K562 (cell line): Measurements from ENCODE around the gene PGLYRP1. TPM values are rescaled to one million over a fixed set of nuclear protein-coding genes. Genes with fewer than 3 reads are reported as not detected.
A peak's percentile ranks its signal among the peaks of the same experiment; 100 is the strongest.

ENCODE experiments used
- ATF4 ChIP-seq: fragments of 450-650 bp; formaldehyde crosslinking; IDR thresholded peaks from 2 replicates; pipeline ENCODE4 v1.4.0; 2022; ENCODE audit warnings: mild to moderate bottlenecking, moderate library complexity
- CBFA2T2 ChIP-seq: fragments of 450-650 bp; conservative IDR thresholded peaks from 2 replicates; pipeline ENCODE4 v1.6.1; 2017; ENCODE audit warnings: mild to moderate bottlenecking
- CCAR2 ChIP-seq: fragments of 200-400 bp; formaldehyde crosslinking; IDR thresholded peaks from 2 replicates; pipeline ENCODE4 v1.6.1; 2017; ENCODE audit warnings: mild to moderate bottlenecking, low read depth, low read length
- HDAC8 ChIP-seq: fragments of 450-650 bp; IDR thresholded peaks from 2 replicates; pipeline ENCODE4 v1.6.1; 2016; ENCODE audit warnings: mild to moderate bottlenecking, missing genetic modification characterization, moderate library complexity, missing compliant biosample characterization
- IRF2 ChIP-seq: sonication (generic); formaldehyde crosslinking; IDR thresholded peaks from 2 replicates; pipeline ENCODE4 v1.8.1; 2022; ENCODE audit warnings: mild to moderate bottlenecking, missing genetic modification reagents
- NCOA1 ChIP-seq: fragments of 450-650 bp; IDR thresholded peaks from 2 replicates; pipeline ENCODE4 v1.6.1; 2016; ENCODE audit warnings: low read depth
- RBM39 ChIP-seq: fragments of 200-400 bp; formaldehyde crosslinking; optimal IDR thresholded peaks from 2 replicates; pipeline ENCODE3; 2018; ENCODE audit warnings: low read depth, low read length
- SMARCA5 ChIP-seq: fragments of 450-650 bp; IDR thresholded peaks from 2 replicates; pipeline ENCODE4 v1.6.1; 2016
- TCF7L2 ChIP-seq: fragments of 150-350 bp; IDR thresholded peaks from 2 replicates; pipeline ENCODE4 v1.6.1; 2016; ENCODE audit warnings: low read depth, mild to moderate bottlenecking, low read length, moderate library complexity
- TFAM ChIP-seq: fragments of 250-450 bp; sonication (Bioruptor Pico); conservative IDR thresholded peaks from 2 replicates; pipeline ENCODE4 v1.5.0; 2021; ENCODE audit warnings: mild to moderate bottlenecking, moderate library complexity
- ZNF121 ChIP-seq: sonication (generic); formaldehyde crosslinking; conservative IDR thresholded peaks from 2 replicates; pipeline ENCODE4 v1.8.0; 2022; ENCODE audit warnings: missing genetic modification reagents
- ZNF384 ChIP-seq: IDR thresholded peaks from 2 replicates; pipeline ENCODE4 v1.6.1; 2012; ENCODE audit warnings: low read depth, low read length, improper control_type of control experiment
- ZNF644 ChIP-seq: fragments of 200-800 bp; sonication (Bioruptor generic); IDR thresholded peaks from 2 replicates; pipeline ENCODE4 v1.6.1; 2016; ENCODE audit warnings: low read depth, missing genetic modification characterization, missing compliant biosample characterization
- polyA plus RNA-seq, 8 experiments: library from polyadenylated mRNA; depleted of rRNA in 4 of 8; stranded (reverse) in 5 of 8; unstranded in 3 of 8; fragments of >200 nt; fragmentation: Nextera tagmentation in 2 of 8; fragmentation: Illumina TruSeq in 1 of 8; extraction: Ambion mirVana in 2 of 8; extraction: Trizol in 1 of 8; gene quantifications; 2 replicates each; pipeline versions ENCODE4 v1.2.1 to v1.2.3, GENCODE V29; 2011 to 2014; ENCODE audit warnings: inconsistent platforms in 1 of 8, missing spikeins in 1 of 8
- total RNA-seq, 7 experiments: library from RNA; depleted of rRNA in 6 of 7; stranded (reverse); fragments of >200 nt in 6 of 7; fragmentation: Illumina TruSeq in 2 of 7; extraction: Trizol in 2 of 7; gene quantifications; 2 replicates each; pipeline versions ENCODE4 v1.2.1 to v1.2.3, GENCODE V29; 2011 to 2021; ENCODE audit warnings: low replicate concordance in 1 of 7
- TF ChIP-seq, protein P1 (sequence below): fragments of 250-450 bp; sonication (Bioruptor Pico); IDR thresholded peaks from 2 replicates; pipeline ENCODE4 v1.4.0; 2020; ENCODE audit warnings: mild to moderate bottlenecking, moderate library complexity, borderline replicate concordance
- TF ChIP-seq, protein P2 (sequence below): fragments of 450-650 bp; IDR thresholded peaks from 2 replicates; pipeline ENCODE4 v1.6.1; 2016; ENCODE audit warnings: low read depth
- TF ChIP-seq, protein P3 (sequence below): sonication (generic); formaldehyde crosslinking; IDR thresholded peaks from 2 replicates; pipeline ENCODE4 v1.8.0; 2022; ENCODE audit warnings: mild to moderate bottlenecking, low read depth, missing genetic modification reagents

Gene PGLYRP1
- total and polyA plus RNA-seq, 9 of the 15 experiments (the other 6 are each of a cell fraction or from before 2014, with no cell fraction given), result not detected

DNA sequence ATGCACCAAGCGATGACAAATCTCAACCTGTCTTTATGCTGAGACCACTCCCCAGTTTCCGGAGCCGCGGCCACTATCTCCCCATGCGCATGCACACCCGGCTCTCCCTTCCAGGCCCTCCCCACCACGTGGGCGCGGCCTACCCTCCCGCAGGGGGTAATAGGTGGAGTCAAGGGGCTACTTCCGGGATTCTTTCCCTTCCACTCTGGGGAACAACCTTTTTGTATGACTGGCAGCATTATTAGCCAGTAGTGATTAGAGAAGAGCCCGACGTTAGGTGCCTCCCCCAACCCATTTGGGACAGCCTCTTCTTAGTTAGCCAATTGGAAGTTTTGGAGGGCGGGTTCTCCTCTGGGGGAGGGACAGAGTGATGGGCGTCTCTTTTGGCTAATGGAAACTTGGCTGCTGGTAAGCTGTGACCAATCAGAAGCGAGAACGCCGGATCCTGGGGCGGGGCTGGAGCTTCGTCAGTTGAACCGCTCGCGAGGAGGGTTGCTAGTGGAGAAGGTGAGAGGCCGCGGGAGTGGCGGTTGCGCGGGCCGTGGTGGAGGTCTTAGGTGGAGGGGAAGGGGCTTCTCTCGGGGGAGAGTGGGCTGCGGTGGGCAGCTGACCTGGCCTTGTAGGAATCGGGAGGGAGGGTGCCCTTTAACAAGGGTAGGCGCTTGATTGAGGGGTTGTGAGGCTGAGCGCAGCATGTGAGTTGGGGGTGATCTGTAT, 27.7 kb downstream of the PGLYRP1 start, which contains the start of gene CCDC61 (continued):
- TF ChIP-seq, protein P1, sequence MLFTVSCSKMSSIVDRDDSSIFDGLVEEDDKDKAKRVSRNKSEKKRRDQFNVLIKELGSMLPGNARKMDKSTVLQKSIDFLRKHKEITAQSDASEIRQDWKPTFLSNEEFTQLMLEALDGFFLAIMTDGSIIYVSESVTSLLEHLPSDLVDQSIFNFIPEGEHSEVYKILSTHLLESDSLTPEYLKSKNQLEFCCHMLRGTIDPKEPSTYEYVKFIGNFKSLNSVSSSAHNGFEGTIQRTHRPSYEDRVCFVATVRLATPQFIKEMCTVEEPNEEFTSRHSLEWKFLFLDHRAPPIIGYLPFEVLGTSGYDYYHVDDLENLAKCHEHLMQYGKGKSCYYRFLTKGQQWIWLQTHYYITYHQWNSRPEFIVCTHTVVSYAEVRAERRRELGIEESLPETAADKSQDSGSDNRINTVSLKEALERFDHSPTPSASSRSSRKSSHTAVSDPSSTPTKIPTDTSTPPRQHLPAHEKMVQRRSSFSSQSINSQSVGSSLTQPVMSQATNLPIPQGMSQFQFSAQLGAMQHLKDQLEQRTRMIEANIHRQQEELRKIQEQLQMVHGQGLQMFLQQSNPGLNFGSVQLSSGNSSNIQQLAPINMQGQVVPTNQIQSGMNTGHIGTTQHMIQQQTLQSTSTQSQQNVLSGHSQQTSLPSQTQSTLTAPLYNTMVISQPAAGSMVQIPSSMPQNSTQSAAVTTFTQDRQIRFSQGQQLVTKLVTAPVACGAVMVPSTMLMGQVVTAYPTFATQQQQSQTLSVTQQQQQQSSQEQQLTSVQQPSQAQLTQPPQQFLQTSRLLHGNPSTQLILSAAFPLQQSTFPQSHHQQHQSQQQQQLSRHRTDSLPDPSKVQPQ, result no peak
- TF ChIP-seq TCF7L2 (no peak), ZNF644 (tag) (no peak), ZNF384 (no peak), CBFA2T2 (no peak), CCAR2 (no peak), ATF4 (CRISPR knock-in tag) (0 out of 2 replicates have a peak, but pooled peaks have one; percentile 34), NCOA1 (no peak), RBM39 (no peak), HDAC8 (tag) (no peak), IRF2 (no peak), TFAM (CRISPR knock-in tag) (no peak), SMARCA5 (no peak), ZNF121 (no peak)
- TF ChIP-seq, protein P2, sequence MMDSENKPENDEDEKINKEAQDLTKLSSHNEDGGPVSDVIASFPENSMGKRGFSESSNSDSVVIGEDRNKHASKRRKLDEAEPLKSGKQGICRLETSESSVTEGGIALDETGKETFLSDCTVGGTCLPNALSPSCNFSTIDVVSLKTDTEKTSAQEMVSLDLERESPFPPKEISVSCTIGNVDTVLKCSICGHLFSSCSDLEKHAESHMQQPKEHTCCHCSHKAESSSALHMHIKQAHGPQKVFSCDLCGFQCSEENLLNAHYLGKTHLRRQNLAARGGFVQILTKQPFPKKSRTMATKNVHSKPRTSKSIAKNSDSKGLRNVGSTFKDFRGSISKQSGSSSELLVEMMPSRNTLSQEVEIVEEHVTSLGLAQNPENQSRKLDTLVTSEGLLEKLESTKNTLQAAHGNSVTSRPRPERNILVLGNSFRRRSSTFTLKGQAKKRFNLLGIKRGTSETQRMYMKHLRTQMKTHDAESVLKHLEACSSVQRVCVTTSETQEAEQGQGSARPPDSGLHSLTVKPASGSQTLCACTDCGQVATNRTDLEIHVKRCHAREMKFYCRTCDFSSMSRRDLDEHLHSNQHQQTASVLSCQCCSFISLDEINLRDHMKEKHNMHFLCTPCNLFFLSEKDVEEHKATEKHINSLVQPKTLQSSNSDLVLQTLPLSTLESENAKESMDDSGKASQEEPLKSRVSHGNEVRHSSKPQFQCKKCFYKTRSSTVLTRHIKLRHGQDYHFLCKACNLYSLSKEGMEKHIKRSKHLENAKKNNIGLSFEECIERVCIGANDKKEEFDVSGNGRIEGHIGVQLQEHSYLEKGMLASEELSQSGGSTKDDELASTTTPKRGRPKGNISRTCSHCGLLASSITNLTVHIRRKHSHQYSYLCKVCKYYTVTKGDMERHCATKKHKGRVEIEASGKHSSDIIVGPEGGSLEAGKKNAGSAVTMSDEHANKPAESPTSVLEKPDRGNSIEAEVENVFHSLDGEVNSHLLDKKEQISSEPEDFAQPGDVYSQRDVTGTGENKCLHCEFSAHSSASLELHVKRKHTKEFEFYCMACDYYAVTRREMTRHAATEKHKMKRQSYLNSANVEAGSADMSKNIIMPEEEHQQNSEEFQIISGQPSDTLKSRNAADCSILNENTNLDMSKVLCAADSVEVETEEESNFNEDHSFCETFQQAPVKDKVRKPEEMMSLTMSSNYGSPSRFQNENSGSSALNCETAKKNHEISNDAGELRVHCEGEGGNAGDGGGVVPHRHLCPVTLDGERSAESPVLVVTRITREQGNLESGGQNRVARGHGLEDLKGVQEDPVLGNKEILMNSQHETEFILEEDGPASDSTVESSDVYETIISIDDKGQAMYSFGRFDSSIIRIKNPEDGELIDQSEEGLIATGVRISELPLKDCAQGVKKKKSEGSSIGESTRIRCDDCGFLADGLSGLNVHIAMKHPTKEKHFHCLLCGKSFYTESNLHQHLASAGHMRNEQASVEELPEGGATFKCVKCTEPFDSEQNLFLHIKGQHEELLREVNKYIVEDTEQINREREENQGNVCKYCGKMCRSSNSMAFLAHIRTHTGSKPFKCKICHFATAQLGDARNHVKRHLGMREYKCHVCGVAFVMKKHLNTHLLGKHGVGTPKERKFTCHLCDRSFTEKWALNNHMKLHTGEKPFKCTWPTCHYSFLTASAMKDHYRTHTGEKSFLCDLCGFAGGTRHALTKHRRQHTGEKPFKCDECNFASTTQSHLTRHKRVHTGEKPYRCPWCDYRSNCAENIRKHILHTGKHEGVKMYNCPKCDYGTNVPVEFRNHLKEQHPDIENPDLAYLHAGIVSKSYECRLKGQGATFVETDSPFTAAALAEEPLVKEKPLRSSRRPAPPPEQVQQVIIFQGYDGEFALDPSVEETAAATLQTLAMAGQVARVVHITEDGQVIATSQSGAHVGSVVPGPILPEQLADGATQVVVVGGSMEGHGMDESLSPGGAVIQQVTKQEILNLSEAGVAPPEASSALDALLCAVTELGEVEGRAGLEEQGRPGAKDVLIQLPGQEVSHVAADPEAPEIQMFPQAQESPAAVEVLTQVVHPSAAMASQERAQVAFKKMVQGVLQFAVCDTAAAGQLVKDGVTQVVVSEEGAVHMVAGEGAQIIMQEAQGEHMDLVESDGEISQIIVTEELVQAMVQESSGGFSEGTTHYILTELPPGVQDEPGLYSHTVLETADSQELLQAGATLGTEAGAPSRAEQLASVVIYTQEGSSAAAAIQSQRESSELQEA, result no peak
- TF ChIP-seq, protein P3, sequence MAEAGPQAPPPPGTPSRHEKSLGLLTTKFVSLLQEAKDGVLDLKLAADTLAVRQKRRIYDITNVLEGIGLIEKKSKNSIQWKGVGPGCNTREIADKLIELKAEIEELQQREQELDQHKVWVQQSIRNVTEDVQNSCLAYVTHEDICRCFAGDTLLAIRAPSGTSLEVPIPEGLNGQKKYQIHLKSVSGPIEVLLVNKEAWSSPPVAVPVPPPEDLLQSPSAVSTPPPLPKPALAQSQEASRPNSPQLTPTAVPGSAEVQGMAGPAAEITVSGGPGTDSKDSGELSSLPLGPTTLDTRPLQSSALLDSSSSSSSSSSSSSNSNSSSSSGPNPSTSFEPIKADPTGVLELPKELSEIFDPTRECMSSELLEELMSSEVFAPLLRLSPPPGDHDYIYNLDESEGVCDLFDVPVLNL, result no peak
